HG03108 (cell line): ENCODE measurements around the gene KATNB1.
"Not testable (repeated sequence)": the region's sequence is repeated elsewhere in the genome, so short reads cannot be mapped to it uniquely, and the experiment has no call there.

Experiments
- ATAC-seq: cut with Tn5 transposase; IDR thresholded peaks from one replicate; pipeline ENCODE4 v1.9.1; 2021; ENCODE audit warnings: moderate library complexity; ENCODE audit not compliant: unreplicated experiment

KATNB1 gene

DNA sequence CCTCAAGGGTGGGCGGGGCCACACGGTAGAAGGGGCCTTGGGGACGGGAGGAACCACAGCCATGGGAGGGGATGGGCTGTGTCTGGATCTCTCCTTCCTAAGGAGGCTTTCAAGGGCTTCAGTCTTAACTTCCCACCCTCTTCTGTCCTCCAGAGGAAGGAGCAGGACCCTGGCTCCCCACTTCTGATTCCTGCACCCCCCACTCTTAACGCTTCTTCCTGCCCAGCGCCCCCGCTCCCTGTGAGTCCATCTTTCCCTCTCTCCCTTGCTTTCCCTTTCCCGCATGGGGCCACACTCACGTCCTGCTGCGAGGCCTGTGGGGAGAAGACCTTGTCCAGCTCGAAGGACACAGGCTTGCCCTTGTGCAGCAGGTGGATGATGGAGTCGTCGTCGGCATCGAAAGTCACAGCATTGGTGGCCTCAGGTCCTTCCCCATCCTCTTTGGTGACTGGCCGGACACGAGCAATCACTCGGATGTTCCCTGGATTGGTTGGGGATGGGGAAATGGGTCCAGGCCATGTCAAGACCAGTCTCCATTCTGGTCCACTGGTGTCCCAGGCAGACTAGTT is 29.7 kb downstream of the KATNB1 start:
- ATAC-seq, result no peak

- no peak for ATAC-seq
These were observed 31.3 kb downstream of the KATNB1 start for GRCh38 chr16:57766714-57767348.

GRCh38 chr16:57769541-57770145 is 34.1 kb downstream of the KATNB1 start:
- no peak for ATAC-seq

- no peak for ATAC-seq
These were observed 34.8 kb downstream of the KATNB1 start for GRCh38 chr16:57770361-57770760.

GRCh38 chr16:57771141-57771785 is 35.7 kb downstream of the KATNB1 start:
- ATAC-seq, result no peak

DNA sequence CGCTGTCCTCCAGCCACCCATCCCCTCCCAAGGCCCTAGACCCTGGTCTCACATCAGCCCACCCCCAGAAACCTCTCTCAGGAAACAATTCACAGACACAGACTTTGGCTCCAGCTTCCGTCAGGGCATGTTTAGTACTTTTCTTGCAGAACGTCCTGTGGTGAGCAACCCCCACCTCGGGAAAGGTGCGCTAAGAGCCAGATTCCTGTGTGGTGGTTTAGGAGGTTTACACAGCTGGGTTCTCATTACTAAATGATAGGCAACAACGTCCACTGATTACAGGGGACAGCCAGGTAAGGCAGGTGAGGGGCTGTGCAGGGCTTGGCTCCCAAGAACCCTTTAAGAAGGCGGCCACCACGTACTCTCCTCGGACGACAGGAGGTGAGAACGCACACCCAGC is 37.4 kb downstream of the KATNB1 start:
- ATAC-seq, result no peak

GRCh38 chr16:57773655-57774295 is 38.2 kb downstream of the KATNB1 start:
- ATAC-seq, result no peak

- no peak for ATAC-seq
These were observed 39.2 kb downstream of the KATNB1 start for GRCh38 chr16:57774705-57775285.

GRCh38 chr16:57775661-57776469 is 40.3 kb downstream of the KATNB1 start:
- ATAC-seq, result no peak

GRCh38 chr16:57778658-57779057 is 43.1 kb downstream of the KATNB1 start:
- no peak for ATAC-seq

DNA sequence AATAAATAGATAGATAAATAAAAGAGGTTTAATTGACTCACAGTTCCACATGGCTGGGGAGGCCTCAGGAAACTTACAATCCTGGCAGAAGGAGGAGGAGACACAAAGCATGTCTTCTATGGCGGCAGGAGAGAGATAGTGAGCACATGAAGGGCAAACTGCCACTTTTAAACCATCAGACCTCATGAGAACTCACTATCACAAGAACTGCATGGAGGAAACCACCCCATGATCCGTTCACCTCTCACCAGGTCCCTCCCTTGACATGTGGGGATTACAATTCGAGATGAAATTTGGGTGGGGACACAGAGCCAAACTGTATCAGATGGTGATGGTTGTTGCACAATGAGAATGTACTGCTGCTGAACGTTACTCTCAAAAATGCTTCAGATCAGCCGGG is 44.3 kb downstream of the KATNB1 start:
- ATAC-seq, result not testable (repeated sequence)

GRCh38 chr16:57781349-57781740 is 45.8 kb downstream of the KATNB1 start:
- ATAC-seq, result no peak

GRCh38 chr16:57781741-57782606 is 46.4 kb downstream of the KATNB1 start:
- no peak for ATAC-seq

- ATAC-seq, result not testable (repeated sequence)
These were observed 47.1 kb downstream of the KATNB1 start for GRCh38 chr16:57782607-57783055.

DNA sequence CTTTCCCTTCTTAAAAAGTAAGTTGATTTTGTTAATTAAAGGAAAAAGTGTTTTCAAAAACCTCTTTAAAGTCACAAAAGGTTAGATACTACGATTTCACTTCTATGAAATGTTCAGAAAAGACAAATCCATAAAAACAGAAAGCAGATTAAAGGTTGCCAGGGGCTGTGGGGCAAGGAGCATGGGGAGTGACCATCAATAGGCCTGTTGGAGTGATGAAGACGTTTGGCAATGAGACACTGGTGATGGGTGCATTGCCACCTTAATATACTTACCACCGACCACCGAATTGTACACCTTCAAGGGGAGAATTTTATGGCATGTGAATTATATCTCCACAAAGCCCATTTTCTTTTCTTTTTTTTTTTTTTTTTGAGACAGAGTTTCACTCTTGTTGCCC is 47.5 kb downstream of the KATNB1 start:
- ATAC-seq, result no peak

- no peak for ATAC-seq
These were observed 48.3 kb downstream of the KATNB1 start for GRCh38 chr16:57783883-57784282.

DNA sequence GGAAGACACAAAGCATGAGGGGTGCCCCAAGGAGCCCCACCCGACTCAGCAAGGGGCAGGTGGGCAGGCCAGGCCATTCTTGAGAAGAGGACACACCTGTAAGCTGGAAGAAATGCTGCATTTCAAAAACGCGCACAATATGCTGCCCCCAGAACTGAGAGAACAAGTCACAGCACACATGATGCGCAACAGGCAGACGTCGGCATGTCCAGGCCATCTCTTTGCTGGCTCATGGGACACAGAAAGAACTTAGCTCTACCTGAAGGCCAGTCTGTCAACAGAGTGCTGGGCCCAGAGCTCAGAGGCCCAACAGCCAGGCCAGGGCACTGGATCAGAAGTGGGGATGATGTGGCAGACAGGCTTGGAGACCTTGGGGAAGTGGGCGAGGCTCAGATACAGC is 48.8 kb downstream of the KATNB1 start:
- no peak for ATAC-seq

DNA sequence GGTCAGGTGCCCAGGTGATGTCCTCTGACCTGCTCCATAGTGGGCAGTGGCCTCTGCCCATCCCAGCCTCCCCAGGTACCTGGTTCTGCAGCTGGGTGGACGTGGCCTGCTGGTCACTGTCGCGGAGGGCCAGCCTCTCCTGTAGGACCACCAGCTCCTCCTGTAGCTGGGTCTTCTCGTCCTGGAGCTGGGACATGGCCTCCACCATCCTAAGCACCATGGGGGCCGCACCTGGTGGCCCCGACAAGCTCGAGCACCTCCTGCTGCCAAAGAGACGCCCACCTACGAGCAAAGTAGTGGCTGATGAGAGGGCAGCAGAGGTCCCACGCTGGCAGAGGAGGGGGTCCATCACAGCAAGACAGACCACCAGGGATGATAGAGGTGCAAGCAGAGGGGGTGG is 49.8 kb downstream of the KATNB1 start:
- ATAC-seq, result no peak

DNA sequence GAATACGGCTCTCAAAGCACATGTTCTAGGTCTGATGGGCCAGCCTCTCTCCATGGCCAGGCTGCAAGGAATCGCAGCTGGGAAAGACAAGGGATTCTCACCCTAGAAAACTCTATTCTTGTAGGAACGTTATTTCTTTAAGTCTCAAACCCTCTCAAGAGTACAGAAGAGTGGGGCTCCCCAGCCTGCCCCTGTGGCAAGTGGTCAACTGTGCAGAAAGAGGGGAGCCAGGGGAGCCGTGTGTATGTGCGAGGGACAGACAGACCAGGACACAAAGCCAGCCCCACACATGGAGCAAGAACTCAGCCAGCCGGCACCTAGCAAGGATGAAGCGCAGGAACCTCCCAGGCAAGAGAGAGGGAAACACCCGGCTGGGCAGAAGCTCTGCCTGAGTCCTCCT is 50.4 kb downstream of the KATNB1 start:
- ATAC-seq, result no peak
